ENCODE results near the gene THOC5.
"Not testable (repeated sequence)": the region's sequence is repeated elsewhere in the genome, so short reads cannot be mapped to it uniquely, and the experiment has no call there.

THOC5 gene

GRCh38 chr22:29503811-29504372 lies 49.7 kb downstream of the THOC5 start:
- DNase-seq: peak; percentile 80

DNA sequence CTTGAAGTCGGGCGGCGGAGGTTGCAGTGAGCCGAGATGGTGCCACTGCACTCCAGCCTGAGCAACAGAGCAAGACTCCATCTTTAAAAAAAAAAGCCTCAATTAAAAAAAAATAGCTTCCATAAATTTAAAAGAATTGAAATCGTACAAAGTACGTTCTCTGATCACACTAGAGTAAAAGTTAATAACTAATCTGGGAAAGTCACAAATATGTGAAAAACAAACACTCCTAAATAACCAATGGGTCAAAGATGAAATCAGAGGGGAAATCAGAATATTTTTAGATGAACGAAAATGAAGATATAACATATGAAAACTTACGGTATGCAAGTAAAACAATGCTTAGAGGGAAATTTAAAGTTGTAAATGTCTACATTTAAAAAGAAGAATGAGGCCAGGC lies 53.7 kb downstream of the THOC5 start:
- DNase-seq: no peak

GRCh38 chr22:29493636-29494035 lies 59.9 kb downstream of the THOC5 start:
- DNase-seq: no peak

DNA sequence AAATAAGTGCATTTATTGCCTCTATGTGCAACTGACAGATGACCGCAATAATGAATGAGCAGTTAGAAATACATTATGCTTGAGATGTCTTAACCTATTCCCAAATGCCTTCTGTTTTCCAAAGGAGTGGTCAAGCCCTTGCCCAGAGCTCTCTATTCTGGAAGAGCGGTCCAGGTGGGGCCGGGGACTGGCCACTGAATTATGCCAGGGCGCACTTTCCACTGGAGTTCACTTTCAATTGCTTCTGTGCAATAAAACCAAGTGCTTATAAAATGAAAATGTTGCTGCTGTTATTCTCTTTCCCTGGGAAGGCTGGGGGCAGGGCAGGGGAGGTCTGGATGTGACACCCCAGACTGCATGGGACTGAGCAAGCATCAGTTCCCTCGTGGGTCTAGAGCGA lies 62.5 kb downstream of the THOC5 start:
- DNase-seq: no peak

GRCh38 chr22:29489127-29489780 lies 64.3 kb downstream of the THOC5 start:
- not testable (repeated sequence) for DNase-seq

DNA sequence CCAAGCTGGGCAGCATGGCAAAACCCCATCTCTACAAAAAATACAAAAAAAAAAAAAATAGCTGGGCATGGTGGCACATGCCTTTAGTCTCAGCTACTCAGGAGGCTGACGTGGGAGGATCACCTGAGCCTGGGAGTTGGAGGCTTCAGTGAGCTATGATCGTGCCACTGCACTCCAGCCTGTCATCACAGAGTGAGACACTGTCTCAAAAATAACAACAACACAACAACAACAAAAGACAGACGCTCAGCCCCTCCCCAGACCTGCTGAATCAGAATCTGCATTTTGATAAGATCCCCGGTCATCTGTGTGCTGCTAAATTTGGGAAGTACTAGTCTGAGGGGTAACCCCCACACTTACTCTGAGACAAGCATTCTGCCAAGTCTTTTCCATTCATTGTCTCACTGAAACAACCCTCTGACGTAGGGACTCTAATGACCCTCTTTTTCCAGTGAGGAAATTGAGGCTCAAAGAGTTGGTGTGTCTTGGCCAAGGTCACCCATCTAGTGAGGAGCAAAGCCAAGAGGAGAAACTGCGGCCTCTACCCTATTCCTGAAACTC lies 66.1 kb downstream of the THOC5 start:
- DNase-seq: peak; percentile 15

GRCh38 chr22:29485448-29485847 lies 68.1 kb downstream of the THOC5 start:
- DNase-seq: no peak

DNA sequence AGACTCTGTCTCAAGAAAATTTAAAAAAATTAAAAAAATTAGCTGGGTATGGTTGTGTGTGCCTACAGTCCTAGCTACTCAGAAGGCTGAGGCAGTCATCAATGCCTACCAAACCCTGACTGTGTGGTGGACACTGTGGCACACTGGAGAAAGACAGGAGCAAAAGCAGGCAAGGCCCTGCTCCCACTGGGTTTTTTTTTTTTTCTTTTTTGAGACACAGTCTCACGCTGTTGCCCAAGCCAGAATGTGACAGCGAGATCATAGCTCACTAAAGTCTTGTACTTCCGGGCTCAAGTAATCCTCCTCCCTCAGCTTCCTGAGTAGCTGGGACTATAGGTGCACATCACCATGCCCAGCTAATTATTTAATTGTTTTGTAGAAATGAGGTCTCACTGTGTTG lies 68.9 kb downstream of the THOC5 start:
- no peak for DNase-seq

GRCh38 chr22:29483254-29483653 lies 70.3 kb downstream of the THOC5 start:
- DNase-seq: no peak

DNA sequence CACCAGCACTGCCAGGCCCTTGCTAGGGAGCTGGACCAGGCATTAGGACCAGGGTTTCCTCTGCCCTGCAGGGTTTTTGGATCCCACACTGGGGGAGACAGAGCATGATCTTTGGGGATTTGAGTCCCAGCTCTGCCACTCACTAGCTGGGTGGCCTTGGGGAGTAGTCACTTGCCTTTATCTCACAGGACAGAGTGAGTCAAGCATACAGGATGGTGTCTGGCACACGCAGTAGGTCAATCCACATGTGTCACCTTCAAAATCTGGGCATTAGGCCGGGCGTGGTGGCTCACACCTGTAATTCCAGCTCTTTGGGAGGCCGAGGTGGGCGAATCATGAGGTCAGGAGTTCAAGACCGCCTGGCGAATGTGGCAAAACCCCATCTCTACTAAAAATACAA lies 70.8 kb downstream of the THOC5 start:
- DNase-seq: no peak

DNA sequence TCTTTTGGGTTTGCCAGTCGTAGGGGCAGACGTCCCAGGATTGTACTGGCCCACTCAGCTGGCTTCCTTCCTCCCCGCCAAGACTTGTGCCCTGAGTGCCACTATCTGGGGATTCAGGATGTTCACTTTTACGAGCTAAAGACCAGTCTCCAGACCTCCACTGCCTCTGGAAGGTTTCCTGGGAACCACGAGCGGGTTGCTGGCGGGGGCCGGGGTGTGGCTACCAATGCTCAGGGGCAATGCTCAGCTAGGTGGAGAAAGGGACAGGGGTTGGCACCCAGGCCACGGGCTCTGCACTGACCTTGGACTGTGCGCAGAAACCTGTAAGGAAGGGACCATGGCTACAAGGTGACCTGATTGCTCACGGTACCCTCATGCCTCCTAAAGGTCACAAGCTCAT lies 71.3 kb downstream of the THOC5 start:
- no peak for DNase-seq

DNA sequence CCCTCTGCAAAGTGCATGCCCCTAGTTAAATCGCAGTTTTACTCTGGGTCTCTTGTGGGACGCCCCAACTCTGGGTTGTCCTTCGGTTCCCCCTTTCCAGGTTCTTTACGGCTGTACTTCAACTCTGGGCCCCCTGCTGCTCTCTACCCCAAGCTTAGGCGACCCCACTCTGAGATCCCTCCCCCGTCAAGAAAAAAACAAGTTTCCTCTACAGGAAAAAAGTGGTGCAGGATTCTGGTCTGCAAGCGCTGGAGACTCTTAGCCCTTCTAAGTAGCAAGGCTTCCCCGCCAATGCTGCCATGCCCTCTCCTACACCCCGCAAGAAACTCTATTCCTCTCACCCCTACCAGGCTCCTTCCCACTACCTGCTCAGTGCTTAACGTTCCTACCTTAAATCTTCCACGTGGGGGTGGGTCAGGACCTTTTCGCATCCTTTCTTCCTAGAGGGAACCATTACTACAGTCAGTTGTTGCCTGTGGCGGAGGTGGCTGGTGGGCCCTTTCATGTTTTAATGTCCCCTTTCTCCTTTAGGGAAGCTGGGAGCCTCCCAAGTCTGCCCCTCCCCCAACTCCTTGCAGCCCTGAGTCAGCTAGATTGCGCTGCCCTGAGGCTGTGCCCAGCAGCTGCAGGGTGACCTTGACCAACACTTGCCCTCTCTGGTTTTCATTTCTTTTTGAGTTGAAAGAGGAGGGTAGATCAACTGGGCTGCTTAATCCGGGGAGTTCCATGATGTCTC lies 72.1 kb downstream of the THOC5 start:
- peak; percentile 48 for DNase-seq

DNA sequence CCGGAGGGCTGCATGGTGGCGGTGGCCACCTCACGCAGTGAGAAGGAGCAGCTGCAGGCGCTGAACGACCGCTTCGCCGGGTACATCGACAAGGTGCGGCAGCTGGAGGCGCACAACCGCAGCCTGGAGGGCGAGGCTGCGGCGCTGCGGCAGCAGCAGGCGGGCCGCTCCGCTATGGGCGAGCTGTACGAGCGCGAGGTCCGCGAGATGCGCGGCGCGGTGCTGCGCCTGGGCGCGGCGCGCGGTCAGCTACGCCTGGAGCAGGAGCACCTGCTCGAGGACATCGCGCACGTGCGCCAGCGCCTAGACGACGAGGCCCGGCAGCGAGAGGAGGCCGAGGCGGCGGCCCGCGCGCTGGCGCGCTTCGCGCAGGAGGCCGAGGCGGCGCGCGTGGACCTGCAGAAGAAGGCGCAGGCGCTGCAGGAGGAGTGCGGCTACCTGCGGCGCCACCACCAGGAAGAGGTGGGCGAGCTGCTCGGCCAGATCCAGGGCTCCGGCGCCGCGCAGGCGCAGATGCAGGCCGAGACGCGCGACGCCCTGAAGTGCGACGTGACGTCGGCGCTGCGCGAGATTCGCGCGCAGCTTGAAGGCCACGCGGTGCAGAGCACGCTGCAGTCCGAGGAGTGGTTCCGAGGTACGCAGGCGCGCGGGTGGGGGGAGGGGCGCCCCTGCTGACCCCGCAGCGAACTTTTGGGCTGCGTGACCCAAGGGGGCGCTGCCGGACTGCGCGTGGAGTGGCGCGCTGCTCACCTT lies 72.9 kb downstream of the THOC5 start:
- peak; percentile 83 for DNase-seq

- DNase-seq: no peak
These were observed 73.4 kb downstream of the THOC5 start for GRCh38 chr22:29480262-29480511.

- no peak for DNase-seq
These were observed 73.9 kb downstream of the THOC5 start, which contains the start of gene NEFH for GRCh38 chr22:29479417-29480261. NEFH (plus strand) TSS chr22:29480218; CDS start chr22:29480263, 45 bp downstream.

- peak; percentile 61 for DNase-seq
These were observed 75.0 kb downstream of the THOC5 start for GRCh38 chr22:29478326-29479276.

- peak; percentile 50 for DNase-seq
These were observed 75.7 kb downstream of the THOC5 start for GRCh38 chr22:29477723-29478318.

GRCh38 chr22:29476116-29476515 lies 77.4 kb downstream of the THOC5 start:
- no peak for DNase-seq

GRCh38 chr22:29475550-29475949 lies 78.0 kb downstream of the THOC5 start:
- no peak for DNase-seq

DNA sequence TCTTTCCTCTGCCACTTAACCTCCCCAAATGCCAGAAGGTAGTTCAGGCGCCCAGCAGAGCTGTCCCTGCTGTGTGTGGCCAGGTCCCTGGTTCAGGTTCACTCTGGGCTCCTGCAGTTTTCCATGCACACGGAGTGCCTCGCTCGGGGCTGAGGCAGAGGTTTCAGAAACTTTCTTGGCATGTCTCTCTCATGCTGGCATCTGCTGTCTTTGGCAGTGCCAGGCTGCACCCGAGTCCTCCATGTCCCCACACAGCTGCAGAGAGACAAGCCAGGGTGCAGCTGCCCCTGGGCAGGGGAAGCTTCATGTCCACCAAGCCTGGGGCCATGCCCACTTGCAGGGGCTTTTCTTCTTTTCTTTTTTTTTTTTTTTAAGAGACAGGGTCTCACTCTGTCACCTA lies 80.6 kb downstream of the THOC5 start:
- DNase-seq: no peak

All from OCI-M1 (cell line).